ENCODE data around the gene LPAR2.

DNA sequence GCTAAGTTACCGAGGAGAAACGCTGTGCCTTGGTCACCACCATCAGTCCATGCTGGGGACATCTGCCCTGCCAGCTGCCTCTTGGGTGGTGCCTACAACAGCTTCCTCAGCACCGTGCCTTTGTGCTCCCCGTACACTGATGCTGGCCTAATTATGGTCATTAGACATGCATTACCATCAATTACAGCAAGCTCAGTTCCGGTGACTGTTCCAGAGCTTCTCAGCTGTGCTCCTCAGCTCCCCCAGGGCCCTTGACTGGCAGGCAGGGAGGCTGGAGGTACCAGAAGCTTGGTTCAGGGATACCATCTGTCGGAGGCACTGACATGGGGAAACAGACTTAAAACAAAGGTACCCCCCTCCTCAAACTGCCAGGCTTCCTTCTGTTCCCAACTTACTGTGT, 49.8 kb downstream of the LPAR2 start:
- no peak for TF ChIP-seq POLR2A (IDR thresholded peaks at IDR 0.05)
- TF ChIP-seq, protein P1, sequence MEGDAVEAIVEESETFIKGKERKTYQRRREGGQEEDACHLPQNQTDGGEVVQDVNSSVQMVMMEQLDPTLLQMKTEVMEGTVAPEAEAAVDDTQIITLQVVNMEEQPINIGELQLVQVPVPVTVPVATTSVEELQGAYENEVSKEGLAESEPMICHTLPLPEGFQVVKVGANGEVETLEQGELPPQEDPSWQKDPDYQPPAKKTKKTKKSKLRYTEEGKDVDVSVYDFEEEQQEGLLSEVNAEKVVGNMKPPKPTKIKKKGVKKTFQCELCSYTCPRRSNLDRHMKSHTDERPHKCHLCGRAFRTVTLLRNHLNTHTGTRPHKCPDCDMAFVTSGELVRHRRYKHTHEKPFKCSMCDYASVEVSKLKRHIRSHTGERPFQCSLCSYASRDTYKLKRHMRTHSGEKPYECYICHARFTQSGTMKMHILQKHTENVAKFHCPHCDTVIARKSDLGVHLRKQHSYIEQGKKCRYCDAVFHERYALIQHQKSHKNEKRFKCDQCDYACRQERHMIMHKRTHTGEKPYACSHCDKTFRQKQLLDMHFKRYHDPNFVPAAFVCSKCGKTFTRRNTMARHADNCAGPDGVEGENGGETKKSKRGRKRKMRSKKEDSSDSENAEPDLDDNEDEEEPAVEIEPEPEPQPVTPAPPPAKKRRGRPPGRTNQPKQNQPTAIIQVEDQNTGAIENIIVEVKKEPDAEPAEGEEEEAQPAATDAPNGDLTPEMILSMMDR (IDR thresholded peaks at IDR 0.05): no peak
- no peak for TF ChIP-seq POLR2AphosphoS5 (IDR thresholded peaks at IDR 0.05; ENCODE audit: insufficient read depth in 1 of 2, low read depth in 1 of 2)

Data from vagina (tissue), 2 donors.